GM19193 (cell line): ENCODE measurements around the gene C14orf180.

ENCODE experiments used
- POLR2A ChIP-seq: IDR thresholded peaks from 4 replicates; pipeline ENCODE4 v1.6.1; 2011; ENCODE audit not compliant: insufficient read depth, insufficient read length; ENCODE audit errors: extremely low read depth

Gene C14orf180

DNA sequence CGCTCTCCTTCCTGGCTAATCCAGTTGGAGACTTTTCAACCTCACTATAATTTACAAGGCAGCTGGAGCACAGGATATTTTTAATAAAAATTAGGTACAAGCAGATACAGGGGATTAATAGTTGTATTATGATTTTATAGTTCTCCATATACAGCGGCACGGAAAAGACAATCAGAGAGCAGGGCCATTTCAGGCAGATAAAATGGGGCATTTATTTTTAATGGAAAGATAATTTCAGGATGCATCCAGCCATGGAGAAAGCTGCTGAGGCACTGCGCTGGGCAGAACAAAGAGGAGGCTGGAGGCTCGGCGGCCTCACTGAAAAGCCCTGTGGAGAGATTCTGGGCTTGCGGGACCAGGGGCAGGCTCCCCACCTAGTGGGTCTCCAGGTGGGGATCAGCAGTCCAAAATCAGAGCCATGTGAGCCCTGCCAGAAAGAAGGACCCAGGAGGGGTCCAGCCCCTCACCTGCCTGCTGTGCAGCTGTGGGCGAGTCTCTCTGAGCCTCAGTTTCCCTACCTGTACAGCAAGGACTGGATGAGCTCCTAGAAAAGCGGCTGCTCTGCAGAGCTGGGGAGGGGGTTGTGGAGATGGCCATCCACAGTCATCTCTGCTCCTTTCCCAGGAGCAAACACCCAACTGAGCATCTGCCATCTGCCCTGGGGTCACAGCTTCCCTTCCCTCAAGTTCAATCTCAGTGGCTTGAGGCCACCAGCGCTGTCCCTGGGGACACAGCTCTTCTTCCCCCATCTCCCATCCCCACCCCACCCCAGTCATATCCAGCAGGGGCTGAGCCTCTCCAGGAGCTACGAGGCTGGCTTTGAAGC, 23.9 kb upstream of the C14orf180 start:
- no peak for TF ChIP-seq POLR2A

DNA sequence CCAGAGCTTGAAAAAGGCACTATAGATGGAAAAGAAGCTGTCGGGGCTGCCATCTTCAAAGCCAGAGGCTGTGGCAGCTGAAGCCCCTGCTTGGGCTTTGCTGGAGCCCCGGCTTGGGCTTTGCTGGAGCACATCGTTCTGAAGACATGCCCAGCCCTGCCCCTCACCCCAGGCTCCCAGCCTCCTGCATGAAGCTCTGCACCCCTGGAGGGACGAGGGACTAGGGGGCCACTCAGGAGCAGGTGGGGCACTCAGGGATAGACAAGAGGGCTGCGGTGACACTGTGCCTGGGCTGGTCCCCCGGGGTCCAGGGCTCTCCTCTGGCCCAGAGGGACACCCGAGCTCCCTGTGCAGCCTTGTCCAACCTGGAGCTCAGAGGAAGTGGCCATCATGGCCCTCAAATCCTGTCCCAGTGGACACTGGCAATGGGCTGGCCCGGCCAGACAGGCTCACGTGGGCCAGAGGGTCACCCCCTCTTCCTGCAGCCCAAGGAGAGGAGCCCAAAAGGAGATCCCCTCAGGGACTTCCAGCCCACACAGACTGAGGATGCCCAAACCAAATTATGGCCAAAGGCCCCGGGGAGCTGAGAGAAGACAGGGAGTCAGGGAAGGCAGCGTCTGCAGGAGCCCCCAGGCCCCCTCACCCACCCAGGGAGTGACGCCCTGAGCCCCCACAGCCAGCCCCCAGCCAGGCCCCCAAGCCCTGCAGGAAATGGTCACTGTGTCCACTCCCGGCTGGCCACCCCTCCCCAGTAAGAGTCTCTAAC, 23.1 kb upstream of the C14orf180 start:
- no peak for TF ChIP-seq POLR2A

DNA sequence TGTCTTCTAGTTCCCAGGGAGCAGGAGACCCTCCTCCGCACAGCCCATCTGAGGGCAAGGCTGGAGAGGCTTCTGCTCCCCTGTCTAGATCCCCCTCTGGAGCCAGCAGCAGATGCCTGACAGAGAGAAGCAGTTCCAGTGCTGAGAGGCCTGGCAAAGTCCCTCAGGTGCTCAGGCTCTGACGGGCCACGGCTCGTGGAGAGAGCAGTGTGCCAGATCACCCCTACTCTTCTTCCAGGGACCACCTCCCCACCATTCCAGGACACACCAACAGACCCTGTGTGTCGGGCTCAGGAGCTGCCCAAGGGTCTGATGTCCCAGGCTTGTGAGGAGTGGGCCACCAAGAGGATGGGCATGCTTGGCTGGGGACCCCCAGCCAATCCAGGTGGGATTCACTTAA, 22.5 kb upstream of the C14orf180 start:
- no peak for TF ChIP-seq POLR2A

DNA sequence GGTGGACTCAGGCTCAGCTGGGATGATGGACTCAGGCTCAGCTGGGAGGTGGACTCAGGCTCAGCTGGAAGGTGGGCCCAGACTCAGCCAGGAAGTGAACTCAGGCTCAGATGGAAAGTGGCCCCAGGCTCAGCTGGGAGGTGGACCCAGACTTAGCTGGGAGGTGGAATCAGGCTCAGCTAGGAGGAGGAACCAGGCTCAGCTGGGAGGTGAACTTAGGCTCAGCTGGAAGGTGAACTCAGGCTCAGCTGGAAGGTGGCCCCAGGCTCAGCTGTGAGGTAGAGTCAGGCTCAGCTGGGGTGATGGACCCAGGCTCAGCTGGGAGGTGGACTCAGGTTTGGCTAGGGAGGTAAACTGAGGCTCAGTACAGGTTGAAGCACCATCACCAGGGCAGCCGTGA, 21.8 kb upstream of the C14orf180 start:
- TF ChIP-seq POLR2A = no peak

DNA sequence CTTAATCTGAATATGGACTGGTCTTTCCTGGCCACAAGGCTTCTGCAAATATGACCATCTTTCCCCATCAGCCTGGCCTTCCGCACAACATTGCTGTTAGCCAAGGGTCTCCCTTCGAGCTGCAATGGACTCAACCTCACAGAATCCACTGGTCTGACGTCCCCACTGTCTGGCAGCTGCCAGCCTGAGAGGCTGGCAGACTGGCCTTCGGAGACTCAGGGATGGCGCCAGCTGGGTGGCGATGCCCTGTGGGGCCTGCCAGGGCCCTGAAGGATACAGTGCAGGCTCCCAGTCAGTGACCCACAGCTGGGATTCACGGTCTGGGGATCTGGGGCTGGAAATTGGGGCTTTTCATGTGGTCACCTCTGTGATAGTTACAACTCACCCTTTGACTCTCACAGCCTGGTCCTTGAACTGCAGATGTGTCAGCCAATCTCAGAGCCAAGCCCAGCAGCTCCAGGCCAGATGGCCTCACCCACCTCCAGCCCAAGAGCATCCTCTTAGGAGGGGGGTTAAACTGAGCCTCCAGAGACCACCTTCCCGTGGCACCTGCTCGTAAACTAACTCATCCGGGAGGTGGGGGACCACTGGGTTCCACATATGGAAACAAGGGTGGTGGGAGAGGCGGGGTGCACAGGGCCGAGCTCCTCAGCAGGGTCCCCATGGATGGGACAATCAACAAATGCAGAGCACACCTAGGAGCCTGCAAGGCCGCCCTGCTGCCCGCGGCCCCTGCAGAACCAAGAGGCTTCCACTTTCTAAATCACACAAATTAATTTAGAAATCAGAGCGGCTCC, 21.1 kb upstream of the C14orf180 start:
- TF ChIP-seq POLR2A = no peak

DNA sequence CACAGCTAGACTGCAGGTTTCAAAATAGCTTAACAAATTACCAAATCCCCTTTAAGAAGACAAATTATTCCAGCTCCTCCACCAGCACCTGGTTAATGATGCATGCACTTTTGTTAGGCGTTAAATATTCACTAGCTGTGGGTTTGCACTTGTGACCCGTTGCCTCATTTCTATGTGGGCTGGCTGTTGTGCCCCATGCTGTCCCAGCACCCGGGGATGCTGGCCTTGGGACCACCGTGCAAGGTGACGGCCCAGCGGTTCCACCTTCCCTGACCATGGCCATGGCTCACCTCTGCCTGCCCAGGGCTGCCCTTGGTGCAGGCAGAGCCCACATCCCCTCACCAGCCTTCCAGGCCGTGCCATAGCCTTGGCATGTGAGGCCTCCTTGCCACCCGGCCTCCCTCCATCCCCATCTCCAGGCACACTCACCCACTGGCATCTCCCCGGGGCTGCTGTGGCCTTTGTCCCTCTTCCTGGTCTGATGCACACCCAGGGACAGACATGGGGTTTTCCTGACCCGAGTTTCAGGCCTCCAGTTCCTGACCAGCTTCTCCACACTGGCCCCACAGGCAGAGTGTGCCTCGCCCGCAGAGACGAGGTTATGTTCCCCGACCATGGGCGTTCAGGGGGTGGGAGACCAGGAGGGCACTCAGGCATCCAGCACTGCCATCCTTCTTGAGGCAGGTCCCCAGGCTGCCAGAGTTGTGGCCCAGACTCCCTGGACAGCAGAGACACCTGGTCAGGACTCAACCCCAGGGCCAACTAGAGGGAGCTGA, 20.3 kb upstream of the C14orf180 start:
- no peak for TF ChIP-seq POLR2A

DNA sequence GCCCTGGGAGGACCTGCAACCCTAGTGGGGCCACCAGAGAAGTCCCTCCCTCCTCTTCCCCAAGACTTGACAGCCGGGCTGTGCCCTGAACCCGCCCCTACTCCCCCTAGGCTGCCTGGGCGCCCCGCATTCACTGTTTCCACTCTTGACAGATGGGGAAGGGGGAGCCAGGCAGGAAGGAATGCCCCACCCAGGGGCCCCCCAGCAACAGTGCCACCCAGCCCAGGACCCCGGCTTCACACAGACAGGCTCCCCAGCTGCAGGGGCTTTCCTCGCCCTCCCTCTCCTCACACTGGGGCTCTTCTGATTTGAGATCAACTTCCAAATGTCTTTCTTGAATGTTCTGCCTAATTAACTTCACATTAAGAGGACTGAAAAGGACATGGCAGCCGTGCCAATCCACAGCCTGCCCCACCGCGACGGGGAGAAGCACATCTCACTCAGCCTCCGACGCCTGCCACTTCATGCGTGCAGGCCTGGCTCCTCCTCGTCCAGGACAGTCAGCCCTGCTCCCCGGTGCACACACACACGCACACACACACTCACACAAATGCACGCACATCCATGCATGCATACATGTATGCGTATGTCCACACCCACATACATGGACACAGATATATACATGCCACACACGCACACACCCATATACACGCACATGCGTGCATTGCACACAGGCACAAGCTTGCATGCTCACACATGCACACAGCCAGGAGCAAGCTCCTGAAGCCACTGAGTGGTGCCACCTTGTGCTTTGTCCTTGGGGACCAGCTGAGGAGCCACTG, 19.6 kb upstream of the C14orf180 start:
- no peak for TF ChIP-seq POLR2A

- no peak for TF ChIP-seq POLR2A
These were observed 19.0 kb upstream of the C14orf180 start for GRCh38 chr14:104560586-104560945.

- TF ChIP-seq POLR2A = no peak
These were observed 18.4 kb upstream of the C14orf180 start for GRCh38 chr14:104561124-104561557.

DNA sequence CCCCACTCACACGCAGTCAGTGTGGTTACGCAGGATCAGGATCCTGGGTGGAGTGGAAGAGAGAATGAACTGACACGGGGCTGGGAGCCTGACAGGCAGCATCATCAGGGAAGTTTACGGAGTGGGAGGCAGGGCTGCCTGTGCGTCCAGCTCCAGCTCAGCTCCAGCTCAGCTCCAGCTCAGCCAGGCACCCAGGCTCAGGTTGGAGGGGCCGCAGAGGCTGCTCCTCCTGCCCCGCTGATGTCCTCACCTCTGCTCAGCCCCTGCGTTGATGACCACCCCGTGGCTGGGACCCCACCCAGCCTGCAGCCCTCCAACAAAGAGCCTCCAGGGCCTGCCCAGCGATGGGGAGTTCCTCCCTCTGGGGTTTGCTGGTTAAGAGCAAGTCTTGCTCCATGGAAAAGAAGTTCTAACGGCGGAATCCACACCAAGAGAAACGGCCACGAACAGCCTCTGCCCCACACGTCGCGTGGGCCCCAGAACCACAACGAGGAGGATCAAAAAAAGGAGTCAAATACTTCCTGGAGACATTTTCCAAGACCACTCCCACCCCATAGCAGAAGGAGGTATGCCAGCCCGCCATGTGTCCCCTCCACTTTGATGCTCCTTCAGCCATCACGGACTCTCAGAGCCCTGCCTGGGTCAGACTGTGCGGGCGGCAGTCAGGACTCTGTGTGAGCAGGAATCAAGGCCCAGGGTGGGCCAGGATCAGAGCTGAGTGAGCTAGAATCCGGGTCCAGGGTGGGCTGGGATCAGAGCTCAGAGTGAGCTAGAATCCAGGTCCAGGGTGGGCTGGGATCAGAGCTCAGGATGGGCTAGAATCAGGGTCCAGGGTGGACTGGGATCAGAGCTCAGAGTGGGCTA, 17.7 kb upstream of the C14orf180 start:
- no peak for TF ChIP-seq POLR2A

DNA sequence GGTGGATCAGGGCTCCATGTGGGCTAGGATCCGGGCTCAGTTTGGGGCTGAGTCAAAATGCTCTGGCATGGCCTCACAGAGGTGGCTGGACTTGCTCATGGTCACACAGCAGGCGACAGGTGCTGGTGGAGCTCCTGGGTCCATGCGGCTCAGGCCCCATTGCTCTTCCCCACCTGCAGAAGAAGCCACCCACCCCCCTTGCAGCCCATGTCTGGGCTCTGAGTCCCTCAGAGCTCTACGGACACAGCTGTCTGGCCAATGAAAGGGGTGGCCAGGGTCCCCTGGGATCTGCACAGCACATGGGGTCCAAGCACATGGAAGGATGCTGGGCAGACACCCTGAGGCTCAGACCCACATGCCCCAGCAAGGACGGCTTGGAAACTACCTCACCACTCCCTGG, 17.0 kb upstream of the C14orf180 start:
- no peak for TF ChIP-seq POLR2A

DNA sequence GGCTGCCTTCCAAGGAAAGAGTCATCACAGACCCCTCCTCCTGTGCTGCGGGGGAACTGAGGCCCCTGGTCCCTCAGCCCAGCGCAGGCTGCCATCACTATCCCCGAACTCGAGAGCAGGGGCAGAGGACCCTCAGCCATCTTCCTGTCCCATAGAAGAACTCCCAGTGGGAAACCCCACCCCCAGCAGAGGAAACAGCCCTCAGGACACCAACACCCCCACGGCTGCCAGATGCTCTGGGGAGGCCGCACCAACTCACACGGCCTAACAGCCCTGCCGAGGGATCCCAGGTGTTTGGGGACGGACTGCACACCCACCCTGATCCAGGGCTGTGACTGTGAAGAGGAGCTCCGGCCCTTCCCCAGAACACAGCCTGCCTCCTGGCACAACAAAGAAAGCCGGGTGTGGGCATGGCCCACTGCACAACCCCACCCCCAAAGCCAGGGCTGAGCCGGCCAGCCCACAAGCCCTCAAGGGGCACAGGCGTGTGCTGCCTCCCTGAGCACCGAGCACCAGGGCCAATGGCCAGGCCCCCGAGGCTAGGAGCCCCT, 16.3 kb upstream of the C14orf180 start:
- TF ChIP-seq POLR2A = no peak
